Measurements from ENCODE around the gene HDAC4. TPM values are rescaled to one million over a fixed set of nuclear protein-coding genes. Genes with fewer than 3 reads are reported as not detected.

The HDAC4 gene
- total and polyA plus RNA-seq, 2 donors (not counting 1 experiment from before 2014, with no cell fraction given): 13.5 to 46.0 TPM

DNA sequence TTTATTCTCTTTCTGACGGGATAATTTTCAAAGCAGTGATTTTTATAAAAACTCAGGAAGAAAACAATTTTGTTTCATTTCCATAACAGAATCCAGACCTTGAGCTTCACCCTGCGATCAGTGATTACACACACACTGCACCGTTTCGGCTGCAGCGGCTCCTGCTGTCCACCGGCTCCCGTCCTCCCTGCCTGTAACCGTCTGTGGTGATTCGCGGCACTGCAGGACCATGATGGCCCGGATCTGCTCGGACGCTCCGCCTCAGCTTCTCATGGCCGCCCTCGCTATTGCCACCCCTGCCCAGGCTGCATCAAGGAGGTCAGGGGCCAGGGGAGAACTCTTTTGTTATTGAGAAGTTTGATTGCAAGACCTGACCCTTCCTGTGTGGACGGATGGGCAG lies 306.9 kb downstream of the HDAC4 start:
- no peaks in the 10 kb centered on the region for H3K79me2 ChIP-seq (ENCODE audit: control insufficient read depth, insufficient read depth, low read length)
- Mint-ChIP-seq H3K27ac (no peak overlapping the region), H3K27me3 (no peaks in the 10 kb centered on the region), H3K4me1 (no peaks in the 10 kb centered on the region), H3K9me3 (ENCODE audit: insufficient read depth) (no peaks in the 10 kb centered on the region), H3K4me3 (no peak overlapping the region)
- H2AFZ ChIP-seq (ENCODE audit: insufficient read depth, low read depth, low read length, poor library complexity, severe bottlenecking): no peak overlapping the region
- ChIA-PET CTCF (no interaction called here), POLR2A (no interaction called here)
- no peak overlapping the region for H3K4me3 ChIP-seq (ENCODE audit: control extremely low read depth in 1 of 5, extremely low read depth in 1 of 5, insufficient read depth in 1 of 5, low read depth in 2 of 5, low read length in 4 of 5)
- no peak for DNase-seq
- no peak overlapping the region for H3K9ac ChIP-seq (ENCODE audit: low read length)
- no peaks in the 10 kb centered on the region for H3K9me3 ChIP-seq (ENCODE audit: control extremely low read depth in 1 of 3, control insufficient read depth in 2 of 3, insufficient read depth in 1 of 3, low read length in 2 of 3)
- WGBS (ENCODE audit: insufficient coverage): 97% methylated on average over 16 of the region's 17 CpGs
- no peaks in the 10 kb centered on the region for H4K20me1 ChIP-seq (ENCODE audit: control insufficient read depth, insufficient read depth, low read length, poor library complexity, severe bottlenecking)
- H3K27me3 ChIP-seq (replicated peaks in 1 of 4; ENCODE audit: control extremely low read depth in 1 of 4, control insufficient read depth in 3 of 4, insufficient read depth in 4 of 4, low read length in 3 of 4): no peaks in the 10 kb centered on the region
- TF ChIP-seq EZH2 (IDR thresholded peaks at IDR 0.05; ENCODE audit: borderline replicate concordance, insufficient read depth, low read depth, low read length, poor library complexity, severe bottlenecking) (no peak), CTCF (IDR thresholded peaks at IDR 0.05) (no peak)
- no peak overlapping the region for H3K27ac ChIP-seq (ENCODE audit: low read length in 2 of 2)
- intact Hi-C loops (cut with micrococcal nuclease): no loop called here
- no peaks in the 10 kb centered on the region for H3K4me1 ChIP-seq (ENCODE audit: control insufficient read depth in 2 of 2, insufficient read depth in 2 of 2, low read length in 2 of 2)
- no peak overlapping the region for H3K4me2 ChIP-seq (replicated peaks; ENCODE audit: low read depth, low read length, poor library complexity, severe bottlenecking)
- no peak for ATAC-seq (ENCODE audit: low read depth)
- H3K36me3 ChIP-seq (replicated peaks in 1 of 2; ENCODE audit: control extremely low read depth in 1 of 2, control insufficient read depth in 1 of 2, extremely low read depth in 1 of 2, insufficient read depth in 2 of 2, low read length in 1 of 2): peaks cover 0 to 6% of the 10 kb centered on the region in 2 experiments

- no peak overlapping the region for H3K9ac ChIP-seq (ENCODE audit: low read length)
- no peaks in the 10 kb centered on the region for H4K20me1 ChIP-seq (ENCODE audit: control insufficient read depth, insufficient read depth, low read length, poor library complexity, severe bottlenecking)
- no peak overlapping the region for H3K4me3 ChIP-seq (ENCODE audit: control extremely low read depth in 1 of 5, extremely low read depth in 1 of 5, insufficient read depth in 1 of 5, low read depth in 2 of 5, low read length in 4 of 5)
- peaks cover 0 to 6% of the 10 kb centered on the region in 2 experiments for H3K36me3 ChIP-seq (replicated peaks in 1 of 2; ENCODE audit: control extremely low read depth in 1 of 2, control insufficient read depth in 1 of 2, extremely low read depth in 1 of 2, insufficient read depth in 2 of 2, low read length in 1 of 2)
- Mint-ChIP-seq H3K4me3 (no peak overlapping the region), H3K27me3 (no peaks in the 10 kb centered on the region), H3K4me1 (no peaks in the 10 kb centered on the region), H3K27ac (no peak overlapping the region), H3K9me3 (ENCODE audit: insufficient read depth) (no peaks in the 10 kb centered on the region)
- no peak overlapping the region for H2AFZ ChIP-seq (ENCODE audit: insufficient read depth, low read depth, low read length, poor library complexity, severe bottlenecking)
- WGBS (ENCODE audit: insufficient coverage): 93% methylated on average over 7 of the region's 7 CpGs
- H3K79me2 ChIP-seq (ENCODE audit: control insufficient read depth, insufficient read depth, low read length): no peaks in the 10 kb centered on the region
- POLR2A ChIA-PET: no interaction called here
- no peak overlapping the region for H3K4me2 ChIP-seq (replicated peaks; ENCODE audit: low read depth, low read length, poor library complexity, severe bottlenecking)
- H3K27ac ChIP-seq (ENCODE audit: low read length in 2 of 2): no peak overlapping the region
- H3K9me3 ChIP-seq (ENCODE audit: control extremely low read depth in 1 of 3, control insufficient read depth in 2 of 3, insufficient read depth in 1 of 3, low read length in 2 of 3): no peaks in the 10 kb centered on the region
- no peaks in the 10 kb centered on the region for H3K4me1 ChIP-seq (ENCODE audit: control insufficient read depth in 2 of 2, insufficient read depth in 2 of 2, low read length in 2 of 2)
- ATAC-seq (ENCODE audit: low read depth) (no peak), DNase-seq (no peak)
- intact Hi-C loops (cut with micrococcal nuclease): no loop called here
- CTCF ChIA-PET: no interaction called here
- no peak for TF ChIP-seq CTCF (IDR thresholded peaks at IDR 0.05)
- TF ChIP-seq EZH2 (IDR thresholded peaks at IDR 0.05; ENCODE audit: borderline replicate concordance, insufficient read depth, low read depth, low read length, poor library complexity, severe bottlenecking): no peak
- no peaks in the 10 kb centered on the region for H3K27me3 ChIP-seq (replicated peaks in 1 of 4; ENCODE audit: control extremely low read depth in 1 of 4, control insufficient read depth in 3 of 4, insufficient read depth in 4 of 4, low read length in 3 of 4)
Measured at GRCh38 chr2:239093542-239093941, 307.3 kb downstream of the HDAC4 start.
